Measurements from ENCODE around the gene PPP6R2. TPM values are rescaled to one million over a fixed set of nuclear protein-coding genes. Genes with fewer than 3 reads are reported as not detected.
"Not testable (repeated sequence)": the region's sequence is repeated elsewhere in the genome, so short reads cannot be mapped to it uniquely, and the experiment has no call there.

Gene PPP6R2
- polyA plus RNA-seq, 1 donor = 46.9 TPM

DNA sequence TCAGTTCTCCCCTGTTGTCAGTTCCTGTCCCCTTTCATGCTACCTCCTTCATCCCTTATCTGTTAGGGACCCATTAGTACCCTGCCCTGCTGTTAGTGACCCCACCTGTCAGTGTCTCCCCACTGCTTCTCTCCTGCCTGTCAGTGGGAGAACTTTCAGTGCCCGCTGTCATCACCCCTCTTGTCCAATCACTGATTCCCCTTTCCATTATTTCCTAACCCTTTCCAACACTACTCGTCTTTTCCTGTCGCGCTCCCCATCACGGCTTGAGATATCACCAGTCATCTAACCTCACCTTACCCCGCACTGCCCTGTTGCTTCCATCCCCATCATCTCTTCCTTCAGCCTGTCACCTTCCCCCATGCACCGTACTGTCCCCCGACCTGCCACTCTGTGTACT lies 4.0 kb downstream of the PPP6R2 start:
- 96% methylated on average over 4 of the region's 8 CpGs for WGBS (ENCODE audit: insufficient coverage, low lambda C conversion rate)

DNA sequence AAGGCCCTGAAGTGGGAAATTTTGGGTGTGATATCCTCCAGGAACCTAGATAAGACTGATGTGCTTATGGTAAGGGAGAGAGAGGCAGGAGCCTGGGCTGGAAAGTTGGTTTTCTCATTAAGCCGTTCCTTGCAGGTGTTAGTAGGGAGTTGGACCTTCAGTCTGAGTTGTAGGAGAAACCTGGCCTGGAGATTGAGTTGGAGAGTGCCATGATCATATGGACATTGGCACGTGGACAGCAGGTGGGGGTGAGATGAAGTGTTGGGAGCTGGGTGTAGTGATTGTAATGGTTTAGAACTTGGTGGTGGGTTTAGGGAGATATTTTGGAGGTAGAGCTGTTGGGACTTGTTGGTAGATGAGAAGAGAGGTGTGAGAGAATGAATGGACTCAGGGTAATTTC lies 4.9 kb downstream of the PPP6R2 start:
- peaks cover 12% of the 10 kb centered on the region for H3K36me3 ChIP-seq (ENCODE audit: control insufficient read depth, insufficient read depth, low read length)

More for the DNA sequence above, 4.0 kb downstream of the PPP6R2 start:
- Histone ChIP-seq H3K27ac (ENCODE audit: low read length) (no peak overlapping the region), H3K9me3 (ENCODE audit: control insufficient read depth, low read depth, low read length) (no peaks in the 10 kb centered on the region), H3K36me3 (ENCODE audit: control insufficient read depth, insufficient read depth, low read length) (peaks cover 6% of the 10 kb centered on the region), H3K4me3 (ENCODE audit: low read length) (no peak overlapping the region), H3K4me1 (ENCODE audit: control insufficient read depth, insufficient read depth, low read length) (peaks cover 3% of the 10 kb centered on the region), H3K27me3 (ENCODE audit: control insufficient read depth, insufficient read depth, low read length) (no peaks in the 10 kb centered on the region)
- no peak for DNase-seq

DNA sequence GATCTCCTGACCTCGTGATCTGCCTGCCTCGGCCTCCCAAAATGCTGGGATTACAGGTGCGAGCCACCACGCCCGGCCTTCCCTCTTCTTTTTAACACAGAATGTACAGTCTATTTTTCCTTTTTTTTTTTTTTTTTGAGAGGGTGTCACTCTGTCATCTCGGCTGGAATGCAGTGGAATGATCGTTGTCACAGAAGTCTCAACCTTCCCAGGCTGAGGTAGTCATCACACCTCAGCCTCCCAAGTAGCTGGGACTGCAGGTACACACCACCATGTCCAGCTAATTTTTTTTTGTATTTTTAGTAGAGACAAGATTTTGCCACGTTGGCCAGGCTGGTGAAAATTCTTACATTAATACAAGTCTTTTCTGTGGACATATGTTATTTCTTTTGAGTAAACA lies 13.1 kb downstream of the PPP6R2 start:
- H3K9me3 ChIP-seq (ENCODE audit: control insufficient read depth, low read depth, low read length) = no peaks in the 10 kb centered on the region
- DNase-seq = no peak
- H3K4me1 ChIP-seq (ENCODE audit: control insufficient read depth, insufficient read depth, low read length) = no peaks in the 10 kb centered on the region
- H3K27me3 ChIP-seq (ENCODE audit: control insufficient read depth, insufficient read depth, low read length) = no peaks in the 10 kb centered on the region
- WGBS (ENCODE audit: insufficient coverage, low lambda C conversion rate) = no CpG with 5 or more reads among the region's 8 CpGs
- H3K4me3 ChIP-seq (ENCODE audit: low read length) = no peak overlapping the region
- H3K36me3 ChIP-seq (ENCODE audit: control insufficient read depth, insufficient read depth, low read length) = peaks cover 18% of the 10 kb centered on the region
- no peak overlapping the region for H3K27ac ChIP-seq (ENCODE audit: low read length)

More for the DNA sequence above, 4.9 kb downstream of the PPP6R2 start:
- no CpG with 5 or more reads among the region's 2 CpGs for WGBS (ENCODE audit: insufficient coverage, low lambda C conversion rate)
- no peak overlapping the region for H3K4me3 ChIP-seq (ENCODE audit: low read length)
- no peak overlapping the region for H3K27ac ChIP-seq (ENCODE audit: low read length)
- H3K4me1 ChIP-seq (ENCODE audit: control insufficient read depth, insufficient read depth, low read length) = no peaks in the 10 kb centered on the region
- H3K27me3 ChIP-seq (ENCODE audit: control insufficient read depth, insufficient read depth, low read length) = no peaks in the 10 kb centered on the region
- no peaks in the 10 kb centered on the region for H3K9me3 ChIP-seq (ENCODE audit: control insufficient read depth, low read depth, low read length)
- no peak for DNase-seq

DNA sequence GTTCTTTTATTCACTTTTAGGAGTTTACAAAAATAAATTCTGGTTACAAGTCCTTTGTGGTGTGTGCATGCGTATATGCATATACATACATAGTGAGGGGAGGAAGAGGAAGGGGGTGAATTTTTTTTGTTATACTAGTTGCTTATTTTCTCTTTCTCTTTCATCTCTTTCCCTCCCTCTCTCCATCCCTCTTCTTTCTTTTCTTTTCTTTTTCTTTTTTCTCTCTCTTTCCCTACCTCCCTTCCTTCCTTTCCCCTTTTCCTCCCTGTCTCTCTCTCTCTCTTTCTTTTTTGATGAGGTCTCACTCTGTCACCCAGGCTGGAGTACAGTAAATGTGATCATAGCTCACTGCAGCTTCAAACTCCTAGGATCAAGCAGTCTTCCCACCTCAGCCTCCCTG lies 14.1 kb downstream of the PPP6R2 start:
- Histone ChIP-seq H3K9me3 (ENCODE audit: control insufficient read depth, low read depth, low read length) (no peaks in the 10 kb centered on the region), H3K27ac (ENCODE audit: low read length) (no peak overlapping the region), H3K4me3 (ENCODE audit: low read length) (no peak overlapping the region), H3K4me1 (ENCODE audit: control insufficient read depth, insufficient read depth, low read length) (no peaks in the 10 kb centered on the region), H3K27me3 (ENCODE audit: control insufficient read depth, insufficient read depth, low read length) (no peaks in the 10 kb centered on the region), H3K36me3 (ENCODE audit: control insufficient read depth, insufficient read depth, low read length) (peaks cover 27% of the 10 kb centered on the region)
- DNase-seq = no peak
- 80% methylated on average over 1 of the region's 1 CpG for WGBS (ENCODE audit: insufficient coverage, low lambda C conversion rate)

DNA sequence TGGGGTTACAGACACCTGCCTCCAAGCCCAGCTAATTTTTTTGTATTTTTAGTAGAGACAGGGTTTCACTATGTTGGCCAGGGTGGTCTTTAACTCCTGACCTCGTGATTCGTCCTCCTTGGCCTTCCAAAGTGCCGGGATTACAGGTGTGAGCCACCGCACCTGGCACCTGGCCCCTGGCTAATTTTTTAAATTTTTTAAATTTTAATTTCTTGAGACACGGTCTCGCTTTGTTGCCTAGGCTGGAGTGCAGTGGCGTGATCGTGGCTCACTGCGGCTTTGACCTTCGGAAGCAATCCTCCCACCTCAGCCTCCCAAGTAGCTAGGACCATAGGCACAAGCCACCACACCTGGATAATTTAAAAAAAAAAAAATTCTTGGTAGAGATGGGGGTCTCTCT lies 14.6 kb downstream of the PPP6R2 start:
- no peak for DNase-seq
- peaks cover 30% of the 10 kb centered on the region for H3K36me3 ChIP-seq (ENCODE audit: control insufficient read depth, insufficient read depth, low read length)

DNA sequence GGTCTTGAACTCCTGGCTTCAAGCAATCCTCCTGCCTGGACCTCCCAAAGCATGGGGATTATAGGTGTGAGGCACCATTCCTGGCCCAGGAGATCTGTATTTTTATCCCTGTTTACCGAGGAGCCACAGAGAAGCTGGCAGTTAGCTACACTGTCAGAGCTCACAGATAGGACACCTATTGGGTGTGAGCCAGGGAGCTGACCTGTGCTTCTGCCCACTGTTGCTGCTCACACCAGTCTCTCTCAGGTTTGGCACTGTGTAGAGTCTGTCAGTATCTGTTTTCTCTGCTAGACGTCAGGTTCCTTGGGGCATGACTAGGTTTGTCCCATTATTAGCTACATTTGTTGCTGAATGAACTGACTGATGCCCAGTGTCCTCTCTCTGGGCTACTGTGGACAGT lies 17.5 kb downstream of the PPP6R2 start:
- WGBS (ENCODE audit: insufficient coverage, low lambda C conversion rate) = no CpG with 5 or more reads among the region's 2 CpGs

More for the DNA sequence above, 14.6 kb downstream of the PPP6R2 start:
- no peaks in the 10 kb centered on the region for H3K9me3 ChIP-seq (ENCODE audit: control insufficient read depth, low read depth, low read length)
- no peak overlapping the region for H3K4me3 ChIP-seq (ENCODE audit: low read length)
- WGBS (ENCODE audit: insufficient coverage, low lambda C conversion rate) = 93% methylated on average over 3 of the region's 10 CpGs
- H3K27ac ChIP-seq (ENCODE audit: low read length) = no peak overlapping the region
- no peaks in the 10 kb centered on the region for H3K27me3 ChIP-seq (ENCODE audit: control insufficient read depth, insufficient read depth, low read length)
- H3K4me1 ChIP-seq (ENCODE audit: control insufficient read depth, insufficient read depth, low read length) = peaks cover 3% of the 10 kb centered on the region

DNA sequence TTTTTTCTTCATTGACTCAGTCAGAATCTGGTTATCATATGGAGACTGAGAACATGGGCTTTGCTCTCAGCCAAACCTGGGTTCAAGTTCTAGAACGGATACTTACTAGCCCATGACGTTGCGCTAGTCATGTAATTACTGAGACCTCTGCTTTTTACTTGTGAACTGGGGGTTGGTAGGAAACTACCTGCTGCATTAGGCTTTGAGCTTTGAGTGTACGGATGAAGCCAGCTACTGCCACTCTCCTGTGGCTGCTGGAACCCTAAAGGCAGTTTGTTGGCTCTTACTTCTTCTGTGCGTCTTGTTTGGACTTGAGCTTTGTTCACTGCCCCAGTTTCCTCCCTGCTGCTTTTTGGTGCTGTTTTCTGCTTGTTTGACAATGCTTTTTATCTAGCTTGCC lies 18.1 kb downstream of the PPP6R2 start:
- peaks cover 32% of the 10 kb centered on the region for H3K36me3 ChIP-seq (ENCODE audit: control insufficient read depth, insufficient read depth, low read length)
- H3K27me3 ChIP-seq (ENCODE audit: control insufficient read depth, insufficient read depth, low read length) = no peaks in the 10 kb centered on the region
- WGBS (ENCODE audit: insufficient coverage, low lambda C conversion rate) = 100% methylated on average over 1 of the region's 5 CpGs
- no peak overlapping the region for H3K27ac ChIP-seq (ENCODE audit: low read length)
- no peak for DNase-seq
- H3K4me3 ChIP-seq (ENCODE audit: low read length) = no peak overlapping the region
- H3K4me1 ChIP-seq (ENCODE audit: control insufficient read depth, insufficient read depth, low read length) = peaks cover 3% of the 10 kb centered on the region
- no peaks in the 10 kb centered on the region for H3K9me3 ChIP-seq (ENCODE audit: control insufficient read depth, low read depth, low read length)

More for the DNA sequence above, 17.5 kb downstream of the PPP6R2 start:
- H3K27ac ChIP-seq (ENCODE audit: low read length) = no peak overlapping the region
- H3K4me1 ChIP-seq (ENCODE audit: control insufficient read depth, insufficient read depth, low read length) = peaks cover 3% of the 10 kb centered on the region
- H3K4me3 ChIP-seq (ENCODE audit: low read length) = no peak overlapping the region
- H3K27me3 ChIP-seq (ENCODE audit: control insufficient read depth, insufficient read depth, low read length) = no peaks in the 10 kb centered on the region
- DNase-seq = no peak
- peaks cover 32% of the 10 kb centered on the region for H3K36me3 ChIP-seq (ENCODE audit: control insufficient read depth, insufficient read depth, low read length)
- H3K9me3 ChIP-seq (ENCODE audit: control insufficient read depth, low read depth, low read length) = no peaks in the 10 kb centered on the region

DNA sequence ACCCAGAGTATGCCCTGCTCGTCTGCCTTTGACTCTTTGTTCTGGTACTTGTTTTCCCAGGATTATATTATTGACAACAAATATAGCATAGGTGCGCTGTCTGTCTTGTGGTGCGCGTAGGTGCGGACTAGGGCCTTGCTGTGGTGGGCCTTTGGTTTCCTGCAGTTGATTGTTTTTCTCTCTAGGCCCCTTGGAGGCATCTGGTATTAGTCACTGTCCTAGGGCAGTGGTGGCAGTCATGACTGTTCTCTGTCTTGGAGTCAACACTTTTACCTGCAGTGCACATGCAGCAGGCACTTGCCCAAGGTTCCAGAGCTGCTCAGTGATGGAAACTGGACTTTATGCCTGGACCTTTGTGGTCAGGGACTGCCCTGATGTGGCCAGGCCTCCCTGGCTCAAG lies 18.6 kb downstream of the PPP6R2 start:
- DNase-seq = no peak
- Histone ChIP-seq H3K36me3 (ENCODE audit: control insufficient read depth, insufficient read depth, low read length) (peaks cover 32% of the 10 kb centered on the region), H3K27ac (ENCODE audit: low read length) (no peak overlapping the region), H3K4me1 (ENCODE audit: control insufficient read depth, insufficient read depth, low read length) (peaks cover 3% of the 10 kb centered on the region), H3K9me3 (ENCODE audit: control insufficient read depth, low read depth, low read length) (no peaks in the 10 kb centered on the region), H3K4me3 (ENCODE audit: low read length) (no peak overlapping the region), H3K27me3 (ENCODE audit: control insufficient read depth, insufficient read depth, low read length) (no peaks in the 10 kb centered on the region)
- WGBS (ENCODE audit: insufficient coverage, low lambda C conversion rate) = no CpG with 5 or more reads among the region's 5 CpGs

DNA sequence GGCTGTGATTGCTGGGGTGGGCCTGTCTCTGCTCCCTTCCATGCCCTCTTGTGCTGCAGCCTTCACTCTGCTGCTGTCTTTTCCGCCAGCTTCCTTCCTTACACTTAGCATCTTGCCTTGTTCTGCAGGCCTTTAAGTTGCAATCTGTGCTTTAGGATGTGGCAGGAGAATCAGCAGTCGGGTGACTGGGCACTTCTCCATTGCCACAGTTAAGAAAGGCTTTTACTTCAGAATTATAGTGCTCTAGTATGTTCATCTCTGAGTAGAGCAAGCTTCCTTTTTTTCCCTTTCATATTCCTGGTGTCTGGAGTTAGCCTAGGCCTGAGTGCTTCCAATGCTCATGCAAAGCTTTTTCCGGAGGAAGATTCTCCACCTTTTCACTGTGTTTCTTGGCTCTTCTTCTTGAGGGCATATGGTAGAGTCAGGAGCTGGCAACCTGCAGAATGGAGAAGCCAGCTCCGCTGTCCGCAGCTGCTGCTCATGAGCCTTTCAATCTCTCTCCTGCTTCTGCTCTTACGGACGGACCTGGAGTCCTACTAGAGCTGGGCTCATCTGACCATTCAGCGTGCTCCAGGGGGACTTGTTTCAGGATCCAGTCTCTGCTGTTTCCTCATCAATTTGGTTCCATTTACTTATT lies 20.2 kb downstream of the PPP6R2 start:
- H3K4me1 ChIP-seq (ENCODE audit: control insufficient read depth, insufficient read depth, low read length) = peaks cover 3% of the 10 kb centered on the region

DNA sequence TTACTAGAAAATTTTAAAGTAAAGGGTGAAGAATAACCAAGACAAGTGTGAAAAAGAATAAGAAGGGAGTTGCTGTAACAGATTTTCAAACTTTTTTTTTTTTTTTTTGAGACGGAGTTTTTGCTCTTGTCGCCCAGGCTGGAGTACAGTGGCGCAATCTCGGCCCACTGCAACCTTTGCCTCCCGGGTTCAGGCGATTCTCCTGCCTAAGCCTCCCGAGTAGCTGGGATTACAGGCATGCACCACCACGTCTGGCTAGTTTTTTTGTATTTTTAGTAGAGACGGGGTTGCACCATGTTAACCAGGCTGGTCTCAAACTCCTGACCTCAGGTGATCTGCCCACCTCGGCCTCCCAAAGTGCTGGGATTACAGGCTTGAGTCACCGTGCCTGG lies 20.7 kb downstream of the PPP6R2 start:
- not testable (repeated sequence) for H3K27me3 ChIP-seq (ENCODE audit: control insufficient read depth, insufficient read depth, low read length); DNase-seq; H3K4me3 ChIP-seq (ENCODE audit: low read length); H3K27ac ChIP-seq (ENCODE audit: low read length); H3K9me3 ChIP-seq (ENCODE audit: control insufficient read depth, low read depth, low read length); H3K4me1 ChIP-seq (ENCODE audit: control insufficient read depth, insufficient read depth, low read length)
- H3K36me3 ChIP-seq (ENCODE audit: control insufficient read depth, insufficient read depth, low read length) = peaks cover 34% of the 10 kb centered on the region
- no CpG with 5 or more reads among the region's 11 CpGs for WGBS (ENCODE audit: insufficient coverage, low lambda C conversion rate)

More for the DNA sequence above, 20.2 kb downstream of the PPP6R2 start:
- no peak overlapping the region for H3K27ac ChIP-seq (ENCODE audit: low read length)
- WGBS (ENCODE audit: insufficient coverage, low lambda C conversion rate) = no CpG with 5 or more reads among the region's 8 CpGs
- no peak for DNase-seq
- H3K4me3 ChIP-seq (ENCODE audit: low read length) = no peak overlapping the region
- H3K9me3 ChIP-seq (ENCODE audit: control insufficient read depth, low read depth, low read length) = no peaks in the 10 kb centered on the region
- no peaks in the 10 kb centered on the region for H3K27me3 ChIP-seq (ENCODE audit: control insufficient read depth, insufficient read depth, low read length)
- peaks cover 34% of the 10 kb centered on the region for H3K36me3 ChIP-seq (ENCODE audit: control insufficient read depth, insufficient read depth, low read length)
